C4-2B (cell line): ENCODE results near the gene LY86.

Source experiments
- ZFX ChIP-seq: fragments of 450-650 bp; IDR thresholded peaks from 2 replicates; pipeline ENCODE4 v1.6.1; 2017
- TF ChIP-seq, protein P1 (sequence below): fragments of 450-650 bp; conservative IDR thresholded peaks from 2 replicates; pipeline ENCODE4 v1.5.1; 2017; ENCODE audit warnings: mild to moderate bottlenecking

DNA sequence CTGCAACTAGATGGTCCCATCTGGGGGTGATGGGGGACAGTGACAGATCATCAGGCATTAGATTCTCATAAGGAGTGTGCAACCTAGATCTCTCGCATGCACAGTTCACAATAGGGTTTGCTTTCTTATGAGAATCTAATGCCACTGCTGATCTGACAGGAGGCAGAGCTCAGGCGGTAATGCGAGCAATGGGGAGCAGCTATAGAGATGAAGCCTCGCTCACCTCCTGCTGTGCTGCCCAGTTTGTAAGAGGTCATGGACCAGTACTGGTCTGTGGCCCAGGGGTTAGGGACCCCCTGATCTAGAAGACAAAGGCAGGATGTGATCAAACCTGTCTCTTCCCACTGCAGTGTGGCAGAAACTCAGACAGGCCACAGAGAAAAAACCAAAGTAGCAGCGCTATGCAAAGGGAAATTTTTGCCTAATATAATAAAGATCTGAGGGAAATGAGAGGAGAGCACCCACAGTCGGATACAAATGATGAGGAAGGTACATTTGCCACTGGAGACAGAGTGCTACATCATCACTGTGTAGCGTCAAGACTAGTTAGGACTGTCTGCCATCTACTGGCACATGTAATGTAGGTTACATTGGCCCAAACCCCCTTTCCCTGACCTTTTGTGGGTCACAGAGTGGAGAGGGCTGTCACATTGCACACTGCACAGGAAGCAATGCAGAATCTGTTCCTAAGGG, 4.1 kb upstream of the LY86 start:
- TF ChIP-seq, protein P1, sequence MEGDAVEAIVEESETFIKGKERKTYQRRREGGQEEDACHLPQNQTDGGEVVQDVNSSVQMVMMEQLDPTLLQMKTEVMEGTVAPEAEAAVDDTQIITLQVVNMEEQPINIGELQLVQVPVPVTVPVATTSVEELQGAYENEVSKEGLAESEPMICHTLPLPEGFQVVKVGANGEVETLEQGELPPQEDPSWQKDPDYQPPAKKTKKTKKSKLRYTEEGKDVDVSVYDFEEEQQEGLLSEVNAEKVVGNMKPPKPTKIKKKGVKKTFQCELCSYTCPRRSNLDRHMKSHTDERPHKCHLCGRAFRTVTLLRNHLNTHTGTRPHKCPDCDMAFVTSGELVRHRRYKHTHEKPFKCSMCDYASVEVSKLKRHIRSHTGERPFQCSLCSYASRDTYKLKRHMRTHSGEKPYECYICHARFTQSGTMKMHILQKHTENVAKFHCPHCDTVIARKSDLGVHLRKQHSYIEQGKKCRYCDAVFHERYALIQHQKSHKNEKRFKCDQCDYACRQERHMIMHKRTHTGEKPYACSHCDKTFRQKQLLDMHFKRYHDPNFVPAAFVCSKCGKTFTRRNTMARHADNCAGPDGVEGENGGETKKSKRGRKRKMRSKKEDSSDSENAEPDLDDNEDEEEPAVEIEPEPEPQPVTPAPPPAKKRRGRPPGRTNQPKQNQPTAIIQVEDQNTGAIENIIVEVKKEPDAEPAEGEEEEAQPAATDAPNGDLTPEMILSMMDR, result no peak; the same call in 1 of the 2 replicates
- TF ChIP-seq ZFX, result no peak
